Colonic mucosa (tissue), 4 donors: ENCODE measurements around the gene ARMC8. TPM values are rescaled to one million over a fixed set of nuclear protein-coding genes. Genes with fewer than 3 reads are reported as not detected.

Source experiments
- DNase-seq: peaks from one replicate; pipeline ENCODE4 v3.0.0-alpha.2; 2020
- H3K27ac ChIP-seq: fragments of 200-600 bp; one replicate; pipeline ENCODE4 v1.8.0; 2021
- H3K27me3 ChIP-seq: fragments of 200-600 bp; one replicate; pipeline ENCODE4 v1.8.0; 2021
- H3K36me3 ChIP-seq: fragments of 200-600 bp; one replicate; pipeline ENCODE4 v1.8.0; 2021
- H3K4me1 ChIP-seq: fragments of 200-600 bp; one replicate; pipeline ENCODE4 v1.8.0; 2021; ENCODE audit warnings: mild to moderate bottlenecking
- H3K4me3 ChIP-seq: fragments of 200-600 bp; one replicate; pipeline ENCODE4 v1.8.0; 2021
- H3K9ac ChIP-seq, 2 donors: one replicate each; pipeline ENCODE4 v1.7.0; 2013; ENCODE audit warnings: control low read depth in 2 of 2, low read depth in 2 of 2, low read length in 2 of 2
- H3K9me3 ChIP-seq: fragments of 200-600 bp; one replicate; pipeline ENCODE4 v1.8.0; 2021
- intact Hi-C: fragments of 100-400 bp; cut with DNase I; formaldehyde crosslinking; loops from one replicate; pipeline ENCODE4 v1.14.1; 2022
- total RNA-seq, 2 donors: library from RNA; stranded (reverse); fragmentation: NEBNext Ultra II Directional in 1 of 2; extraction: Animal tissue kit (Norgen Biotek cat#: 25700) in 1 of 2; gene quantifications; one replicate each; pipeline ENCODE4 v1.2.1, GENCODE V29; 2021
- TF ChIP-seq, protein P1 (sequence below): fragments of 200-600 bp; IDR thresholded peaks from one replicate; pipeline ENCODE4 v1.8.0; 2022; ENCODE audit warnings: antibody characterized with exemption, mild to moderate bottlenecking
- donor health status: healthy.
- donor health status: DM: no; HTN: no; CAD: no.
- donor health status: DM: no; HTN: no; CAD: no.

ARMC8 gene
- total RNA-seq, 2 donors from 2014 or later, result 29.9 to 35.0 TPM

DNA sequence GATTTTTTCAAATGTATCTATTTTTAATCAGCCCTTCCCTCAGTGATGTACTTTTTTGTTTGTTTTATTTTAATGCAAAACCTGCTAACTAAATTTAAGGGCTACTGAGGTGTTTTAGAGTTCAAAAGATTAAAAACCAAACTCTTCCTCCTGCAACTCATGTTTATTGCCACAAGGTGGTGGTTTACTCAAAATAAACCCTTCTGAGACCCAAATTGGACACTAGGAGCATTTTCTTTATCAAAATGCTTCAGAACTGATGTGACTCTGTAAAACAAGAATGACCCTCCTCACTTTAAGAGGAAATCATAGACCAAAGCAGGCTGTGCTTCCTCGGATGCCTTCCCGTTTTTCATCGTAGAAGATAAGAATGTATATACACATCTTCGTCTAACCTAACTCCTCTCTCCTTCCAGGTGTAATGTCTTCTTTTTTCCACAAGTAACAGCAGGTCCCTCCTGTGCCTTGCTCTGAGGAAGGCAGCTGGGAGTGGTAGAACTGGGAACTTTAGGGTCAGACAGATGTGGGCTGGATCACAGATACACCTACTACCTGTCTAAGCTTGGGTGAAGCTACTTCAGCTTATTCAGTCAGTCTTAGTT is 145.5 kb downstream of the ARMC8 start:
- no peaks in the 10 kb centered on the region for H3K36me3 ChIP-seq
- H3K27me3 ChIP-seq, result no peaks in the 10 kb centered on the region
- no peak overlapping the region for H3K27ac ChIP-seq
- H3K4me3 ChIP-seq, result no peak overlapping the region
- no peak overlapping the region for H3K9ac ChIP-seq
- H3K4me1 ChIP-seq, result peaks cover 6% of the 10 kb centered on the region
- no peak for DNase-seq
- no peaks in the 10 kb centered on the region for H3K9me3 ChIP-seq
- intact Hi-C loops, result loop anchor here (5.0 kb wide), 1 partner anchor 150 kb away; no protein-coding TSS in a partner anchor
- TF ChIP-seq, protein P1, sequence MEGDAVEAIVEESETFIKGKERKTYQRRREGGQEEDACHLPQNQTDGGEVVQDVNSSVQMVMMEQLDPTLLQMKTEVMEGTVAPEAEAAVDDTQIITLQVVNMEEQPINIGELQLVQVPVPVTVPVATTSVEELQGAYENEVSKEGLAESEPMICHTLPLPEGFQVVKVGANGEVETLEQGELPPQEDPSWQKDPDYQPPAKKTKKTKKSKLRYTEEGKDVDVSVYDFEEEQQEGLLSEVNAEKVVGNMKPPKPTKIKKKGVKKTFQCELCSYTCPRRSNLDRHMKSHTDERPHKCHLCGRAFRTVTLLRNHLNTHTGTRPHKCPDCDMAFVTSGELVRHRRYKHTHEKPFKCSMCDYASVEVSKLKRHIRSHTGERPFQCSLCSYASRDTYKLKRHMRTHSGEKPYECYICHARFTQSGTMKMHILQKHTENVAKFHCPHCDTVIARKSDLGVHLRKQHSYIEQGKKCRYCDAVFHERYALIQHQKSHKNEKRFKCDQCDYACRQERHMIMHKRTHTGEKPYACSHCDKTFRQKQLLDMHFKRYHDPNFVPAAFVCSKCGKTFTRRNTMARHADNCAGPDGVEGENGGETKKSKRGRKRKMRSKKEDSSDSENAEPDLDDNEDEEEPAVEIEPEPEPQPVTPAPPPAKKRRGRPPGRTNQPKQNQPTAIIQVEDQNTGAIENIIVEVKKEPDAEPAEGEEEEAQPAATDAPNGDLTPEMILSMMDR, result peak; percentile 33

DNA sequence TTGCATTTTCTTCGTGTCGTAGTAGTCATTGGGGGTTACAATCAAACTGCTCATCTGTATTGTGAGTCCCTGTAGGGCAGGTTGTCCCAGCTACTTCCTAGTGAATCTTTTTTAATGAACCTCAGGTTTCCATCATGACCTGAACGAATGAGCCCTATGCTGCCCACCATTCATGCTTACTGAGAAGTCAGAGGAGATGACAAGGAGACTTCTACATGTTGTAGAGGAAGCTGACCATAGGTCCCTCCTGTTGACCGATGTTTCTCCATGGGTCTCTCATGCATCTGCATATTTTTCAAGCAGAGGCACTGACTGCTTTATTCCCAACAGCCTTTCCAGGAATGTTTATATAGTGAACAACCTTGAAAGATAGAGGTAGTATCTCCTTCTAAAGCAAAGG is 147.5 kb downstream of the ARMC8 start:
- Histone ChIP-seq H3K36me3 (no peaks in the 10 kb centered on the region), H3K27me3 (no peaks in the 10 kb centered on the region), H3K9ac (no peak overlapping the region), H3K9me3 (no peaks in the 10 kb centered on the region), H3K4me3 (no peak overlapping the region), H3K4me1 (no peaks in the 10 kb centered on the region), H3K27ac (no peak overlapping the region)
- intact Hi-C loops, result loop anchor here (5.0 kb wide), 1 partner anchor 152 kb away; no protein-coding TSS in a partner anchor
- no peak for DNase-seq
- TF ChIP-seq, protein P1, result no peak

DNA sequence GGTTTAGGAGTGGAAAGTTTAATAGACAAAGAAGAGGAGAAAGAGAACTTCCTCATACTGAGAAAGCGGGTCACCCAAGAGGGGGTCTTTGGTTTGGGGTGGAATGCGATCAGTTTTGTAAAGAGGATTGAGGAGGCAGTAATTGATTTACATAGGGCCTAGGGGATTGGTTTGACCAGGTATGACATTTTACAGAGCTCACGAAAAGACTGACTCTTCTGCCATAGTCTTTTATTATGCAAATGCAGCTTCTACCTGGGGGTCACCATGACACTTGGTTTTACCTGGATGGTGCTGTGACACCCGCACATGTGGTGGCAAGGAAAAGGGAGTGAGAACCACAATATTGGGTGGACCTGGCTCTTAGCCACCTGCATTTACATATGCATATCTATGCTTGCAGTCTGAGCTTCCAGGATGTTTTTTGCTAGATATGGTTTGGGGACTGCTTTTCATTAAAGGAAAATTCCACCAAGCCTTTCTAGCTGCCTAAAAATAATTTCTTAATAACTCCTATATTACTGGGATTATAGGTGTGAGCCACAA is 149.4 kb downstream of the ARMC8 start:
- Histone ChIP-seq H3K9me3 (no peaks in the 10 kb centered on the region), H3K27me3 (no peaks in the 10 kb centered on the region), H3K36me3 (no peaks in the 10 kb centered on the region), H3K27ac (no peak overlapping the region), H3K4me3 (no peak overlapping the region), H3K4me1 (no peaks in the 10 kb centered on the region), H3K9ac (no peak overlapping the region)
- TF ChIP-seq, protein P1, result no peak
- no peak for DNase-seq
- intact Hi-C loops, result no loop called here

DNA sequence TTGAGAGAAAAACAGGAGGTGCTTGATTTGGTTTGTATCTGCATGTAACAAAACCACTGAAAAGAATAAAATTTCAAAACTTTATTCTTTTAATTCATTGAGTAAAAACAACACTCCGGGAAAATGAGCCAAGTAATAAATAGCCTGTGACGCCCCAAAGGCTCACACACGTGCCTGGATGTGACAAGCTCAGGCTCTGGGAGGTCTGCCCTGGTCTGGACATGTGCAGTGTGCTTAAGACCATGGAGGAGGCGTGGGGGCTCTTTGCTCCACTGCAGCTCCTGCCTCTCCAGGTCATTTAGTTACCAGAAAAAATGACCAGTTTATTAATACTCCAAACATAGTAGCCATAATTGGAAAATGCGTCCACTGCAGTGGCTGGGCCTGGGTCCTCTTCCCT is 151.1 kb downstream of the ARMC8 start:
- no peak for DNase-seq
- Histone ChIP-seq H3K27ac (no peak overlapping the region), H3K9ac (no peak overlapping the region), H3K27me3 (no peaks in the 10 kb centered on the region), H3K9me3 (no peaks in the 10 kb centered on the region), H3K36me3 (no peaks in the 10 kb centered on the region), H3K4me3 (no peak overlapping the region), H3K4me1 (no peaks in the 10 kb centered on the region)
- intact Hi-C loops, result no loop called here
- TF ChIP-seq, protein P1, result no peak

DNA sequence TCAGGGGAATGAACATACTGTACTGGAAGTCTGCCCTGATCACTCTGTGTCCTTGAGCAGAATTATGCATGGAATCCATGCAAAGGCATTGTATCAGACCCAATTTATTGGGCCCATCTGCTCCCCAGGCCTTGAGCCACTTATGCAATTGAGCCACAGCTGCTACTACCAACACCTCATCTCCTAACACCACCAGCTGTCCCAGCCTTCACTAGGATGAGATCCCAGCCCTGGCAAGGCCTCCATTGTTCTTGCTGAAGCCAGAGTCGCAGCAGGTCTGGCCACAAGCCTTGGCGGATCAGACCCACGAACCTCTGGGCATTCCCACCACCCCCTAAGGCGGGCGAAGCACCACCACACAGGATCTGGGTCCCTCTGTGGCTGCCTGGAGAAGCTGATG is 151.7 kb downstream of the ARMC8 start:
- Histone ChIP-seq H3K4me3 (no peak overlapping the region), H3K27me3 (no peaks in the 10 kb centered on the region), H3K9me3 (no peaks in the 10 kb centered on the region), H3K9ac (no peak overlapping the region), H3K27ac (no peak overlapping the region), H3K4me1 (no peaks in the 10 kb centered on the region), H3K36me3 (no peaks in the 10 kb centered on the region)
- intact Hi-C loops, result no loop called here
- TF ChIP-seq, protein P1, result no peak
- DNase-seq, result no peak
